ENCODE measurements around the gene SYTL2.
A peak's percentile ranks its signal among the peaks of the same experiment; 100 is the strongest.

The SYTL2 gene

DNA sequence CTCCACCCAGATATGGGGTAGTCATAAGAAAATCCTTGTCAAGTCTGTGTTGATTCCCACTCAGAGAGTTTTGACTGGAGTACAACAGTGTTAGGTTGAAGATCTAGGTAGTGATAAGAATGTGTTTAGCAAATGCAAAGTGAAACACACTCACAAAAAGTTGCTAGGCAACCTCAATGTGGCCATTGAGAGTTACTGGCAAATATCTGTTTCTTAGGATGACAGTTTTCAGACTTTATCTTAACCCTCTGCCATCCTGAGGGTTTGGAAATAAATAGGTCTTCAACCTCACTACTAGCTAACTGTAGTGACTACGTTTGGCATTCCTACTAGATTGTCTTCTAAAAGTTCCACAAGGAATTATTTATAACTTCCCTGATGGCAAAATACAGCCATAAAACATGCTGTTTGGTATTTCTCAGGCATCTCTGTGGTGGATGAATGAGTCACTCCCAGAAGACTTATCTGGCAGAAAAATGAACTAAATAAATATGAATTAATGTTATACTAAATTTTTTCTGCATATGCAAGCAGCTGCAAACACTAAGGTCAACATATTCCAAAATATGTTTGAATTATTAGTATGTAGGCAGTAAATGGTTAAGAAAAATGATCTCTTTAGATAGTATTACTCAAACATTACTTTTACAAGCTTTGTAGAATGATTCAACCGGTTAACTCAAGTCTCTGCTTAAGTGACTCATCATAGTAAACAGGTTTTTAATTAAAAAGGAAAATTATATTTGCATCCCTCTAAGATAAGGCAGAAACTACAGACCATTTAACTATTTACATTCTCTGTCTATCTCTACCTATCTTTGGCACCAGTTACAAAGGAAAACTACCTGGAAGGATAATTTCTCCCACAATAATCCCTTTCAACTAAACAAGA, 17.1 kb upstream of the SYTL2 start:
- DNase-seq (ENCODE audit: low spot score) = peak; percentile 63

DNA sequence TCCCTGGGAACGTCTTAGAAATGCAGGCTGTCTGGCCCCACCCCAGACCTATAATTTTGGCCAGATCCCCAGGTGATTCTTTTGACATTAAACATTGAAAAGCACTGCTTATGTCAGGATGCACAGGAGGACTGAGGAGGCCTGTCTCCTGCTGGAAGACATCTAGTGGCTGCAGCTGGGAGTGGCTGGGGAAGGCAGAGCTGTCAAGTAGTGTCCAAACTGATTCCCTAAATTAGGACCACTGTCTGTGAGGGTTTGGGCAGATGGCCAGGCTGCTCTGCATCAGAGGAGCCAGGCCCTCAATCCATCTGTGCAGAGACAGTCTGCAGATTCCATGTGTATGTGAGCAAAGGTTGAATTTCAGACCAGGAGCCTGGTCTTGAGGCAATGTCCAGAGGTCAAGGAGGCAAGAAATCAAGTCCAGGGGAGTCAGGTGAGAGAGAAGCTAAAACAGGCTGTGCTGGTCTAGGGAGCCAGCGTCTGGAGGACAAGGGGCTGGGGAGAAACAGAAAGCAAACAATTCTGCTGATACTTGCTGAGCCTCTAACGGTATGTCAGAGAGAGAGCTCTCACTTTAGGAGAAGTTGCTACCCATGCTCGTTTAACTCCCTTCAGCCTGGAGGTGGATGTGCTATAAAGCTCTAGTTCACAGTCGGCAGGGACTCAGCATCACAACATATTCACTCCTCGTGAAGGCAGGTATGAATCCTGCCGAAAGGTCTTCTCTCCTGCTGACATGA, 15.3 kb upstream of the SYTL2 start:
- peak; percentile 42 for DNase-seq (ENCODE audit: low spot score)

DNA sequence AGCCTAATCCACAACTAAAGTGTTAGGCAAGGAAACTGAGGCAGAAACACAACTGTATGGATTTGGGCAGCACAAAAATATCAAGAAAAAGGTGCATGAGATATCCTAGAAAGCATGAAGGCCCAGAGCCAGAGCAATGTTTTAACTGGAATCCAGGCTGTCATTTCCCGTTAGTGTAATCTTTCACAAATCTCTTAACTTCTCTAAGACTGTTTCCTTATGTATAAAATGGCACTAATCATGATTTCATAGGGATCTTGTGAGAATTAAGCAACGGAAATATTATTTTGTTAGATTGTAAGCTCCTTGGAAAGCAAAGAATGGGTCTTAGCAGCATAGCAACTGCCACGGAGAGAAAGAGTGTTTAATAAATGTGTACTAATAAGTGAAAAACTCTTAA, 14.7 kb upstream of the SYTL2 start:
- no peak for DNase-seq (ENCODE audit: low spot score)

DNA sequence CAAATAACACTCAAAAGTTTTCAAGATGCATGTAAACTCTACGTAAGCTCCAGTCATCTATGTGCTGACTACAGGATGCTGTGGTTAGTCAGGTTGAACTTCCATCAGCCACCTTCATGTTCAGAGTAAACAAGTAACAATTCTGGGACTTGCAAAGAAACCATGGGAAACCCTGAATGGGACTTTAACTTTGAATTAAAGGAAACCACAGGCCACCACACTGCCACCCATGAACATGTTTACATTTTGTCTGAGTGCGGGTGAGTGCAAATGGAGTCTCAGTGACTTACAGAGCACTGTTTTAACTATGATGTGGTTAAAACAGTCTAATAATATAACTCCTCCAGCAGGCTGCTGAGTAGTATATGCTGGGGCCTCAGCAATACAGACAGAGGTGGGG, 12.9 kb upstream of the SYTL2 start:
- DNase-seq (ENCODE audit: low spot score) = no peak

DNA sequence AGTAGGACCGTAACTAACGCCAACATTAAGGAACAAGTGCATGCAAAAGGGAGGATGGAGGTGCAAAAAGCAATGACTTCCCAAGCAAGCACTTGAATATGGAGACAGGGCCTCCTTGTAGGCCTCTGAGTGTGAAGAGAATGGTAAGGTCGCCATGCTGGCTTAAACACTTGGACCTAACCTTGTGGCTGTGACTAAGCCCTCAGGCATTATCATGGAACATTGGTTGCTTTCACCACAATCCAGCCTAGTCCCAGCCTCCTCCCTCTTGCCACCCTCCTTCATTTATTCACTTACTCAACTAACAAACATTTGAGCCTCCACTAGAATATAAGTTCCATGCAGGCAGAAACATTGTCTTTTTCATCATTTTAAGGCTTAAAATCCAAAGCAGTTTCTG, 11.9 kb upstream of the SYTL2 start:
- peak; percentile 18 for DNase-seq (ENCODE audit: low spot score)

DNA sequence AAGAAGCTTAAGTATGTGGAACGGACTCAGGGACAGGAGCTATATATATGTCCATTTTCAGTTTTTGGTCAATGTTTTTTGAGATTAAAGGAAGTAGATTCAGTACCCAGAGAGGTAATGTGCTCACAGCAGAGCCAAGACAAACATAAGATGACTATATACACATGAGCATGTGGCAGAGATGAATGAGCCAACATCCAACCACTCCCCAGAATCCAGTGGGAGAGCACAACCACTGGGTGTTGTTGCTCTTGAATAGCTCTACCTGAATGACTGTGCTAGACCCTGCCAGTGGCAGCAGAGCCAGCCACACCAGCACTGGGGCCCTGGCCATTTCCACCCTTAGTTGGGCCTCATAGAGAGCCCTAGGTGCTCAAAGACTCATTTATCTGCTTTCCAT, 10.7 kb upstream of the SYTL2 start:
- DNase-seq (ENCODE audit: low spot score) = no peak

DNA sequence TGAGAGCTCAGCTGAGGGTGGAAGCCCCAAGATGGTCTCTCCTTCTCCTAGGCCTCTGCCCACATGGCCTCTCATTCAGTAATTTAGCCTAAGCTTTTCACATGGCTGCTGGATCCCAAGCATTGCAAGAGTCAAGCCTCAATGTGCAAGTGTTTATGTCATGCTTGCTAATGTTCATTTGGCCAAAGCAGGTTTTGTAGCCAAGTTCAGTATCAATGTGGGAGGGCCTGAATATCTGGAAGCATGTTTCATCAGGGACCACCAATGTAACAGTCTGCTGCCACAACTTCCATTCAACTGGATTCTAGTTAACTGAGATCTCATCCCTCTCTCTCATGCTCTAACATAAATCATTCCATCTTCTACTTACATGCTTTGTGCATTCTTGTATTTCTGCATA, 8.5 kb upstream of the SYTL2 start:
- no peak for DNase-seq (ENCODE audit: low spot score)

DNA sequence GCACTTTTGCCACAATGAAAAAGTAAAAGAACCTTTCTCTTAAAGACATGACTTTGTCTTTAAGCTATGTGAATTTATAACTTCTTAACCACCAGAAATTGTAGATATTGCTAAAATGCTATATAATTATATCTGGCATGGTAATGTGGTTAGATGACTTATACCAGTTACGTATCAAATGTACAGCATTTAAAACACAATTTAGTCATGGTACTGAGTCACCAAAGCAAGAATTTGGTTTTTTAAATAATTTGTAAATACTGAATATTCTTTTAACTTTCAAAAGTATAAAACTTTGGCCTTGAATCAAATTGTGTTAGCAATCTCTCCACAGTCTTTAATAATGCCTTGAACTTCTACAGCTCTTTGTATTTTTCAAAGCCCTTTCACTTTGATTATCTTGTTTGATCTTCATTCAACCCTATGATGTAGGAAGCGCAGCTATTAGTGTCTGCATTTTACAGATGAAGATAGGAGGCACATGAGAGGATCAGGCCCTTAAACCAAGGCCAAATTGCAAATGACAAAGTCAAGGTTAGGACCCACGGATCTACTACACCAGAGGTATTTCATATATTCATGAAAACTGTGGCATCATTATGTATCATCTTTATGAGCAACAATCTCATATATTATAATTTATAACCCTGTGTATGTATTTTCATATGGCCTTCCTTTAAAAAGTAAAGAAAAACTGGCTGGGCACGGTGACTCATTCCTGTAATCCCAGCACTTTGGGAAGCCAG, 4.4 kb upstream of the SYTL2 start:
- peak; percentile 27 for DNase-seq (ENCODE audit: low spot score)

DNA sequence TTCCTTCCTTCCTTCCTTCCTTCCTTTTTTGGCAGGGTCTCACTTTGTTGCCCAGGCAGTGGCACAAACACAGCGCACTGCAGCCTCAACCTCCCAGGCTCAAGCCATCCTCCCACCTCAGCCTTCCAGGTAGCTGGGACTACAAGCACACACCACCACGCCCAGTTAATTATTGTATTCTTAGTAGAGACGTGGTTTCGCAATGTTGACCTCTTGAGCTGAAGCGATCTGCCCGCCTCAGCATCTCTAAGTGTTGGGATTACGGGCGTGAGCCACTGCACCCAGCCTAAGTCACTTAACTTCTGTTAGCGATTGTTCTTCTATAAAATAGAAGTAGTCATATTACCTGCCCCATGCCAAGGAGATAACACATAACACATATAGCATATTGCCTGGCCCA, 2.8 kb upstream of the SYTL2 start:
- no peak for DNase-seq (ENCODE audit: low spot score)

DNA sequence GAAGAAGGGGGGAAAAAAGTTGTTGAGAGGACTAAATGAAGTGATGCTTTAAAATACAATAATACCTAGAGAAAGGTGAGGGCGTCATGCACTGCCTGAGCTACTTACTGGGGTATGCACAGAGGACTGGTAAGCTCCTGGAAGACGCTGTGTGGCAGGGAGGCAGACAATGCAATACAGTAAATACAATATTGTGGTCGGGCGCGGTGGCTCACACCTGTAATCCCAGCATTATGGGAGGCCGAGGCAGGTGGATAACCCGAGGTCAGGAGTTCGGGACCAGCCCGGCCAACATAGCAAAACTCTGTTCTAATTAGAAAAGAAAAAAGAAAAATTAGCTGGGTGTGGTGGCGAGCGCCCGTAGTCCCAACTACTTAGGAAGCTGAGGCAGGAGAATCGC, 683 bp upstream of the SYTL2 start:
- DNase-seq (ENCODE audit: low spot score) = no peak

DNA sequence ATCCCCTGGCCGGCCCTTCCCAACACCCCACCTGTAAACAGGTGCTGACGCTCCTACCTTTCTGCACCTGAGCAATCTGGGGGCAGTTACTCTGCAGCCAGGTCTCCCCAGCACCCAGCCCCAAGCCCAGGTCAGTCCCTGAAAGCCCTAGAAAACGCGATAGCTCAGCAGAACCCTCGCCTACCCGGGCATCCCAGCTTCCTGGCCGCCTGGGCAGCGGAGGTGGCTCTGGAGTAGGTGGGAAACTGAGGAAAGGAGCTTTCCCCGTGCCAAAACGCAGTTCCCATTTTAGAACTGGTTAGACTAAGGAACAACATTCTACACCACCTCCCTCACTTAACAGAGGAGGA, 445 bp downstream of the SYTL2 start:
- DNase-seq (ENCODE audit: low spot score) = no peak

DNA sequence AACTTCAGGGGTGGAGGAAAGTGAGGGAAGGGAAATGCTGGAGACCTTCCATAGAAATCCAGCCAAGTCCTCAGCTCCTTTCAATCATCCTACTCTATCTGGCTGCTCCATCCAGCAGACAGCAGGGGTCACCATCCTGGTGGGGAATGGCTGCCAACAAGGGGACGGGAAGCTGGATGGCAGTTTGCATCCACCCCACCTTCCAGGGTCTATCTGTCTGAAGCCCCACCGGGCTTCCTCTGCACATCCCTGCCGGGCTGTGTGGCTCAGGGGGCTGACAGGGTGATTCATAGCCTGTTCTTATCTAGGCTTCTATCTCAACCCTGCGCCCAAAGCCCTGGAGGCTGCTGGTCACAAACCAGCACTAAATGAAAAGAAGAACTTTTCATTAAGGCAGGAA, 1.1 kb downstream of the SYTL2 start:
- DNase-seq (ENCODE audit: low spot score) = no peak

DNA sequence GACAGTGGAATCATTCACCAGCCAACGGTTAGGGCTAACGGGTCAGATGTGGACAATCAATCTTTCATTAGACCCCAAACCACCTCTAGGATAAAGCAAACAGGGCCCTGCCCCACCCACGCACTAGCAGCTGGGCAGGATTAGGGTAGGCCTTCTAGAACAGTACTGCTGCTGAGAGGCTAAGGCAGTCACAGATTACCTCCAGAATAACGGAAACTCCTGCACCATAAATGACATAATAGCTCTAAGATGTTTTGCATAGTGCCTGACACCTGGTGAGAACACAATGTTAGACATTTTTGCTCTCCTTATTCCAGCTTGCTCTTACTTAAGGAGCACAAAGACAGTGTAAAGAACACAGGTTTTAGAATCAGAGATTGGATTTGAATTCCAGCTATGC, 1.8 kb downstream of the SYTL2 start:
- DNase-seq (ENCODE audit: low spot score) = no peak

DNA sequence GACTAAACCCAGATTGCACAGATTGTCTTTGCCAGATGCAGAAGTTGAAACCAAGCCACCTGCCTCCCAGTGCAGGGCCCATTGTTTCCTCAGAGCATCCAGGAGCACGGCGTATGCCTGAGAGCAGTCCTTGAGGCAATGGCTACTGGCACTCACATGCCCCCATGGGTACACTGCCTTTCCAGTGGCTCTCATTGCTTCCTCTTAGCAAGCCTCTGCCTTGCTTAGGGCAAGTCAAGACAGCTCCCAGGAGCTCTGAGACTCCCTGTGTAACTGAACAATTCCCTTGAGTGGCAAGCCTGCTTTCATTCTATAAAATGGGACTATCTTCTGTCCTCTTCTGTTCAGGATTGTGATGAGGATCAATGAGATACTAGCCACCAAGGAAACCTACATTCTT, 4.1 kb downstream of the SYTL2 start:
- no peak for DNase-seq (ENCODE audit: low spot score)

DNA sequence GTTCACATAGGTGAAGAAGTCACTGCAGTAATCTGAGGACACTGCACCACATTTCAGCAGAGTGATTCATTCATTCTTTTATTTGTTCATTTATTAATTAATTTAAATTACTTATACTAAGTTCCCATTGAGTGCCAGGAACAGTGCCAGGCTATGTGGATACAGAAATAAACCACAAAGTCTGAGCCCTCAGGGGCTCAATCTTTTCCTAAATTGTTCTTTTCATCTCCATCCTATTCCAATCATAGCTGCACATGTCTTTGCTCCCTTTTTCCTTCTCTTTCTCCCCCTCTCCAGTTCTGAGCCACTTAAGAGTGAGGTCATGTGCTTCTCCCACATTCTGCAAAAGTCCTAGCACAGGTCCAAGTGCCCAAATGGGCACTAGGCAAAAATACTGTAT, 4.9 kb downstream of the SYTL2 start:
- DNase-seq (ENCODE audit: low spot score) = no peak

DNA sequence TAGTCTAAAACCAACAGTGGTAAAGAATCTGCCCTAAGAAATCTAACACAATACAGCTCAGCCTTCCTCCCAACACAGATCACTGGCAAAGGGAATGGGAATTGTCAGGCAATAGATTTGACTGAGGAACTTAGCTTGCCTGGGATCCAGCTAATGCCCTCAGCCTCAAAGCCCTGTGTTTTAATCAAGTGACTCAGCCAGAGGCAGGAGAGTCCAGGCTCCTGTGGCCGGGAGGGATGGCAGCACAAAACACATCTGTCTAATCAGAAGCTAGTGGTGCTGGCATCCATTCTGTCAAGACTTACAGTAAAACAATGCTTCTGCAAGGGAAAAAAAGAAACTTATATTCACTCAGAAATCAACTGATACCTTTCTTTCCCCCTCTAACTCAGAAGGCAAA, 5.6 kb downstream of the SYTL2 start:
- DNase-seq (ENCODE audit: low spot score) = no peak

DNA sequence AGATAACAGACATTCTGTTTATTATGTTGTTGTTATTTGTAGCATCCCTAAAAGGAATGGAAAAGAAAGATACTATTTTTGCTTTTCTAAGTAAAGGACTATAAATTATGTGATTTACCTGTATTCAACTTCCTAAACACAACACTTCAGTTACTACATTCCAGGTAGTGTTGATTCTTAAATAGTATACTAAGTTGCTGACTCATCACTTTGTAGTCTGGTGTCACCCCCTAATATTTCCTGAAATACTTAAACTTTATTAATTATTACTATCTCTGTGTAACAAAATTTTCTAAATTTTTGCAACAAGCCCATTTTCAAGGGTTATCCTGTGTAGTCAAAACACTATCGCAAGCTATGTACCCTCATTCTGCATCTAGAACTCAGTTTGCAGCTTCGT, 7.0 kb downstream of the SYTL2 start:
- no peak for DNase-seq (ENCODE audit: low spot score)

DNA sequence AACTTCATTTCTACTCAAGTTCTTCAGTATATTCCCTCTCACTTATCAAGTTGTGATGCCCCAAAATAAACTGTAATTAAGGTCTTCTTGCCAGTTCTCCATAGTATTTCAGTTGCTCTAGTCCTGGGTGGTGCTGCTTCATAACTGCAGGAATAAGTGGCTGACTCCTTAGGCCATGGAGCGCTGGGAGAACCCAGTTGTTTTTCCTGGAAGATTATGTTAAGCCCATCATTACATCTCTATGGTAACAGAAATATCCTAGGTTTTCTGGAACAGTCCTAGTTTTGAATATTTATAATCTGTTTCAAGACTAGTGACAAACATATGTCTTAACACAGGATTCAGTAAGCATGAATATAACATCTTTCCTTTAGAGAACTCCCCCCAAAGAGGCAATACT, 7.6 kb downstream of the SYTL2 start:
- DNase-seq (ENCODE audit: low spot score) = no peak

DNA sequence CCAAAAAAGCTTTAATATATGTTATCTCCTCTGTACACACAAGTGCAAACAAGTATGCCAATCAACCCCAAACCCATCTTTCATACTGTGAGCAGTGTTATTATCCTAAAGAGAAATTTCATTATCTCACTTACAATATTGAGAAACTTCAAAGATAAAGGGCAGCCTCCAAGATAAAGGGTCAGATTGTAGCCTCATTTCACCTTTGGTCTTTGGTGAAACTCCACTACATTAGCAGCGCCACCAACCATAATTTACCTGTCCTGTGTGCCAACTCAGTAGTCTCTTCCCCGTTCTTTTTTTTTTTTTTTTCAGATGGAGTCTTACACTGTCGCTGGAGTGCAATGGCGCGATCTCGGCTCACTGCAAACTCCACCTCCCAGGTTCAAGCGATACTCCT, 9.4 kb downstream of the SYTL2 start:
- DNase-seq (ENCODE audit: low spot score) = no peak

DNA sequence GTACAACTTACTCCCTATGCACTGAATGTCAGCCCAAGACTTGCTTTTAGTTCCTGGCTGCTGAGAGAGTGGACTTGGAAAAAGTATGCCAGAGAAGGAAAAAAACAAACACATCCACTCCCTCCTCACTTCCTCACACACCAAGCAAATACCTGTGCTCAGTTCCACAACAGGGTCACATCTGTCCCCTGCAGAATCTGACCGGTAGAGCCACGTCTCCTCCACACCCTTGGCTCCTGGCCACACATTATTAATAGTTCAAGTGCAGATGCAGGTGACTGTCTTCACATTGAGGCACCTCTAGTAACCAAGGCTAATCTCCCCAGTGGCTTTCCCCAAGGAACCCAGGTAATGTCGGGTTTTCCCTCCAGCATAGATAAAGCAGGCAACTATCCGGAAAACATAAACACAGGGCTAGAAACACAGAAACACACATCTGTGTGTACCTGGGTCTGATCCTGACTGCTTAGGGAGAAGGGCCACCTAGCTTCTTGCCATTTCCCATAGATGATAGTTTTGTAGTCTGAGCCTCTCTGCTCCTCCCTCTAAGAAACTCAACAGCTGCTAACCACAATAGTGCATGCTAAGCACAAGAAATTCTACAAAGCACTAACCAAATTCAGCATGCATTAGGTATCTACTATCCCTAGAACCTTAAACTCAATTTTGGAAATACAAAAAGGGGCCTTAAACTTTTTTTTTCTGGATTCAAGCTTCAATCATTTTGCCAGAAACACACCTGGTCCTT, 10.2 kb downstream of the SYTL2 start:
- no peak for DNase-seq (ENCODE audit: low spot score)

DNA sequence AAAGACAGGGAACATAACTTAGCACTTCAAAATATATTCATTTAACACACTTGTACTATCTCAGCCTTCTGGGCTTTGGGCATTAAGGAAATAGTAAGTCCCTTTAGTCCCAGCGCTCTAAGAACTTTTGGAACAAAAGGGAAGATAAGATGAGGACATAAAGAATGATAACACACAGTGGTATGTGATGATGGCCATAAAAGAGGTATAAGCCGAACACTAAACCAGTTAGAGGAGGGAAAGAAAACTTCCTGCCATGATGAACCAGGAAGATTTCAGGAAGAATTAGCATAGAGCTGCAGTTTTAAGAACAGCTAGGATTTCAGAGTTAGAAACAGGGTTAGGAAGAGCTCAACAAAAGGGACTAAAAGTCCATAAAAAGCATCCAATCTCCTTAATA, 11.8 kb downstream of the SYTL2 start:
- no peak for DNase-seq (ENCODE audit: low spot score)

DNA sequence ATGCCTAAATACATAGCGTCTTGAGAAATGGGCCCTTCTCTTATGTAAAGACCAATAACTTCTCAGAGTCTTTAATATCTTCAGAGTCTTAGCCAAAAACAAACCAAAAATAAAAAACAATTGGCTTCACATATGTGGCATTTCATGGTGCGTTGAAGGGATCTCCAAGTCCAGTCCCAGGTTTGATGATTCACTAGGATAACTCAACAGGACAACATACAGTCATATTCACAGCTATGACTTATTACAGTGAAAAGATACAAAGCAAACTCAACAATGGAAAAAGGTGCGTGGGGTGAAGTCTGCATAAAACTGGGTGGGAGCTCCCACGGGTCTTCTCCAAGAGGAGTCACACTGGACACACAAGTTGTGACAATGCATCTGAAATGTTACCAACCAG, 12.6 kb downstream of the SYTL2 start:
- DNase-seq (ENCODE audit: low spot score) = no peak
